Measurements from ENCODE around the gene IL20.

IL20 gene

DNA sequence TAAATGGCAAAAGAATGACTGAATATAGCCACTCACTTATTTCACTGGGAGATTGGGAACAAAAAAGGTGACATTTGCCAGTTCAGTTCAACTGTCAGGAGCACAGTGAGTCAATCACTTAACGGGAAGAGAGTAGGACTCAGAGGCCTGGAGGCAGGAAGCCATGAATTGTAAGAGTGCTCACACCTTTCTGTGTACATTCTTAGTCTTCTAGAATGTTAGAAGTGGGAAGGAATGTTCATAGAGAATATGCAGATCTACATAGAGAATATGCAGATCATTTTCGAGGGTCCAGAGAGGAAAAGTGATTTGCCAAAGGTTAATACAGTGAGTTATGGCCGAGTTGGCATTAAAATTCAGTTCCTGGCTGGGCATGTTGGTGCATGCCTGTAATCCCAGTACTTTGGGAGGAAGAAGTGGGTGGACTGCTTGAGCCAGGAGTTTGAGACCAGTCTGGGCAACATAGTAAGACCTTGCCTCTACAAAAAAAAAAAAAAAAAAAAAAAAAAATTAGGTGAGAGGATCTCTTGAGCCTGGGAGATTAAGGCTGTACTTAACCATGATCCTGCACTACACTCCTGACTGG is 8.3 kb downstream of the IL20 start:
- DNase-seq (ENCODE audit: extremely low read depth in 1 of 2, low read depth in 1 of 2), result no peak

DNA sequence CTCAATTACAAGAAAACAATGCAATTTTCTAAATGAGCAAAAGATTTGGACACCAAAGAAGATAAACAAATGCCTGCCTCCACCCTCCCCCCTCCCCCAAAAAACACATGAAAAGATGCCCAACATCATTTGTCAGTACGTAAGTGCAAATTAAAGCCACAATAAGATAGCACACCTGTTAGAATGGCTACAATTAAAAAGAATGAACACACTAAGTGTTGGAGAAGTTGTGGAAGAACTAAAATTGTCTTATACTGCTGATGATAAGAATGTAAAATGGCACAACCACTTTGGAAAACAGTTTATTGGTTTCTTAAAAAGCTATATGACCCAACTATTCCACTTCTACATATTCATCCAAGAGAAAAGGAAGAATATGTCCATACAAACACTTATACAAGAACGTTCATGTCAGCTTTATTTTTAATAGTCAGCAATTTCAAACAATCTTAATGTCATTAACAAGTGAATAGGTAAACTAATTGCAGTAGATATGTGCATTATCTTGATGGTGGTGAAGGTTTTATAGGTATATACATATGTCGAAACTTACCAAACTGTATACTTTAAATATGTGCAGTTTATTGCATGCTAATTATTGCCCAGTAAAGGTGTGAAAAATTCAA is 10.4 kb downstream of the IL20 start:
- no peak for DNase-seq (ENCODE audit: extremely low read depth in 1 of 2, low read depth in 1 of 2)

DNA sequence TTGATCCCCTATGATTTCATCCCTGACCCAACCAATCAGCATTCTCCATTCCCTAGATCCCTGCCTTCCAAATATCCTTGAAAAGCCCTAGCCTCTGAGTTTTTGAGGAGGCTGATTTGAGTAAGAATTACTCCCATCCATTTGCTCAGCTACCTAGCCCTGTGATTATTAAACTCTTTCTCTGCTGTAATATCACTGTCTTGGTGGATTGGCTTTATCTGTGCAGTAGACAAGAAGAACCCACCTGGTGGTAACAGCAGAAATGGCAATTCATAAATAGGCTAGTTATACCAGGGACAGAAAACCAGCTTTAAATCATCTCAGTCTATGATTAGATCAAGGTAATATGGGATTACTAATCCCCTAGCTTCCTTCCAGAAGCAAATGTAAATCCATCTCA is 13.0 kb downstream of the IL20 start:
- no peak for DNase-seq (ENCODE audit: extremely low read depth in 1 of 2, low read depth in 1 of 2)

DNA sequence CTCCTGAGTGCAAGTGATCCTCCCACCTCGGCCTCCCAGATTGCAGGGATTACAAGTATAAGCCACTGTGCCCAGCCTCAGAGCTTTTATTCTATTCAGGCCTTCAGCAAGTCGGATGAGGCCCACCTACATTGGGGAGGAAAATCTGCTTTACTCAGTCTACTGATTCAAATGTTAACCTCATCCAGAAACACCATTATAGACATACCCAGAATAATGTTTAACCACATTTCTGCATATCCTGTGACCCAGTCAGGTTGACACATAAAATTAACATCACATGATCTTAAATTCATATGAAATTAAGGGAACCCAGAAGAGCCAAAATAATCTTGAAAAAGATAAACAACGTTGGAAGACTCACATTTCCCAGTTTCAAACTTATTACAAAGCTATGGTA is 14.9 kb downstream of the IL20 start:
- no peak for DNase-seq (ENCODE audit: extremely low read depth in 1 of 2, low read depth in 1 of 2)

DNA sequence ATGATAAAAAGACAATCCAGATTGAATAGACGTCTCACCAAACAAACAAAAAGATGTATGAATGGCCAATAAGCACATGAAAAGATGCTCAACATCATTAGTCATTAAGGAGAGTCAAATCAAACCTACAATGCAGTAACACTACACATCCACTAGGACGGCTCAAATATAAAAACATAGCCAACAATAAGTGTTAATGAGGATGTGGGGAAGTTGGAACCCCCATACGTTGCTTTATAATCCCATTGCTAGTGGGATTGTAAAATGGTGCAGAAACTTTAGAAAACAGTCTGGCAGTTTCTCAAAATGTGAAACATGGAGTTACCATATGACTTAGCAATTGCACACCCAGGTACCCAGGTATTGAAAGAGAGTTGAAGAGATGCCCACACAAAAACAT is 17.1 kb downstream of the IL20 start:
- no peak for DNase-seq (ENCODE audit: extremely low read depth in 1 of 2, low read depth in 1 of 2)

DNA sequence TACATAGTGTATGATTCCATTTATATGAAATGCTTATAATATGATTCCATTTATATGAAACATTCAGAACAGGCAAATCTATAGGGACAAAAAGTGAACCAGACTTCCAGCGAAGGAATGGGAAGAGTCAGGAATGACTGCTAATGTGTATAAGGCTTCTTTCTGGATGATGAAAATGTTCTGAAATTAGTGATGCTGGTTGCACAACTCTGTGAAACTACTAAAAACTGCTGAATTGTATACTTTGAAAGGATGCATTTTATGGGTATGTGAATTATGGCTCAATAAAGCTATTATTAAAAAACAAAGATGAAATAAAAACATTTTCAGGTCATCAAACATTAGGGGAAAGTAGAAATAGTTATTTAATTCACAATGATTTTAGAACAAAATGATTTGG is 17.7 kb downstream of the IL20 start:
- no peak for DNase-seq (ENCODE audit: extremely low read depth in 1 of 2, low read depth in 1 of 2)

DNA sequence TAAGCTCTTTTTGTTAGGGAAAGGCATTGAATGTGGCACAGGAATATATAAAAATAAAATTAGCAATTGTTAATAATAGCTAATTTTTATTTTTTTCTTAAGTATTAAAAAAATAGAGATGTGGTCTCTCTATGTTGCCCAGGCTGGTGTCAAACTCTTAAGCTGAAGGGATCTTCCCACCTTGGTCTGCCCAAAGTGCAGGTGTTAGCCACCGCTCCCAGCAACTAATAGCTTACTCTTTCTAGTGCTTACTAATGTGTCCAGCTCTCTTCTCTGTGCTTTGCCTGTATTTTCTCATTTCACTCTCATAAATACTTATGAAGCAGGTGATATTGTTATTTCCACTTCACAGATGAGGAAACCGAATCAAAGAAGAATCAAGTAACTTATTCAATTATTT is 18.5 kb downstream of the IL20 start:
- no peak for DNase-seq (ENCODE audit: extremely low read depth in 1 of 2, low read depth in 1 of 2)

DNA sequence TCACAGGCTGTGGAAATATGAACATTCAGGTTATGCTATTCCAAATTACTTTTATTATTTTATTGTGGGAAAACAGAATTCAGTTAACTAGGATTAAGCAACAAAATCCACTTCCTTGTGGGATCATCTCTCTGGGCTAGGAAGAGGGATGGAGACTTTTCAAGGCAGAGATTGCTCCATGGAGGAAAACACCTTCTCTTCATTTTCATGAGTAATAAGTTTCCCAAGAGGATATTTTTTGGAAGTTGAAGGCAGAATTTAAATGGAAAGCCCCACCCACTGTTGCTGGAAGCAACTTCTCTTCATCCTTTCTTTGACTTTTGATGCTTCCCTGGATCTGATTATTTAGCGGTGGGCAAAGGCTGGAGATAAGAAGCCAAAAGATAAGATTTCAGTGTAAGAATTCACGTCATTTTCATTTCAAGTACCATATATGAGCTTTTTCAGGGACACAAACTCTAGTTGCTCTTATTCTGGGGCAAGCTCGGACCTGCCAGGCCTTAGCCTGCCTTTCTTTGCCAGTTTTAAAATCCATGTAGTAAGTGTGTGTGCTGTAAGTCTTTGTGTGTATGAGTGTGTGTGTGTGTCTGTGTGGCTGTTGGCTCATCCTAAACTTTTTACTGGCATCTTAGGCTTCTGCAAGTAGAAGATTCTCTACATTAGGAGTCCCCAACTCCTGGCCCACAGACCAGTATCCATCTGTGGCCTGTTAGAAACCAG is 20.1 kb downstream of the IL20 start:
- no peak for DNase-seq (ENCODE audit: extremely low read depth in 1 of 2, low read depth in 1 of 2)

DNA sequence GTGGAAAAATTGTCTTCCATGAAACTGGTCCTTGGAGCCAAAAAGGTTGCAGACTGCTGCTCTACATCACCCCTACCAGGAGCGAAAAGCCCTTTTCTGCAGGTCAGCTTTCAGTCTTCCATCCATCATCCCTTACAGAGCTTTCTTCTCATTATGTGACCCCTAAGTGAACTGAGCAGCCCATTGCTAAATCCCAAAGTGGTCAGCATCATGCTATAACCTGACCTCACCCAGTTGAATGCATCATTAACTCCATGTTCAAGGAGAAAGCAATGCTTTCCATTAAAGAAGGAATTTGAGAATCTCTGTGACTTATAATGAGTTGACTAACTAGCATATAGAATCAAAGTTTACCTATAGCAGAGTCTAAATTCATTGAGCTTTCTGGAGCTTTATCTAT is 21.4 kb downstream of the IL20 start:
- DNase-seq (ENCODE audit: extremely low read depth in 1 of 2, low read depth in 1 of 2), result no peak

DNA sequence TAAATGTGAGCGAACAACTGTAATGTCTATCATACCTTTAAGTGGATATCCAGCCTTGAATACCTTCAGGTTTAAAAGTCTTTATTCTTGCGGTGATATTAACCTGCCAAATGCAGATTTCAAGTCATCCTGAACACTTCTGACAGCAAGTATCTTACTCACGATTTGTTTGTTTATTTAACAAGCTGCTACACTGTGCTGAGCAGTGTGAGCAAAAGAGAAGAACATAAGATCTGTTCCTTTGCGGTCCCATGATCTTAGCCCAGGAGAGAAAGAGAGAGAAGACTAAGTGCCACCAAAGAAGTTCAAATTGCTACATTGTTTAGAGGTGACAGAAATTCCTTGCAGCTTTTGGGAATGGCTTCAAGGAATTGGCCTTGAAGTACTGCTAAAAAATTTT is 22.3 kb downstream of the IL20 start:
- DNase-seq (ENCODE audit: extremely low read depth in 1 of 2, low read depth in 1 of 2), result no peak

DNA sequence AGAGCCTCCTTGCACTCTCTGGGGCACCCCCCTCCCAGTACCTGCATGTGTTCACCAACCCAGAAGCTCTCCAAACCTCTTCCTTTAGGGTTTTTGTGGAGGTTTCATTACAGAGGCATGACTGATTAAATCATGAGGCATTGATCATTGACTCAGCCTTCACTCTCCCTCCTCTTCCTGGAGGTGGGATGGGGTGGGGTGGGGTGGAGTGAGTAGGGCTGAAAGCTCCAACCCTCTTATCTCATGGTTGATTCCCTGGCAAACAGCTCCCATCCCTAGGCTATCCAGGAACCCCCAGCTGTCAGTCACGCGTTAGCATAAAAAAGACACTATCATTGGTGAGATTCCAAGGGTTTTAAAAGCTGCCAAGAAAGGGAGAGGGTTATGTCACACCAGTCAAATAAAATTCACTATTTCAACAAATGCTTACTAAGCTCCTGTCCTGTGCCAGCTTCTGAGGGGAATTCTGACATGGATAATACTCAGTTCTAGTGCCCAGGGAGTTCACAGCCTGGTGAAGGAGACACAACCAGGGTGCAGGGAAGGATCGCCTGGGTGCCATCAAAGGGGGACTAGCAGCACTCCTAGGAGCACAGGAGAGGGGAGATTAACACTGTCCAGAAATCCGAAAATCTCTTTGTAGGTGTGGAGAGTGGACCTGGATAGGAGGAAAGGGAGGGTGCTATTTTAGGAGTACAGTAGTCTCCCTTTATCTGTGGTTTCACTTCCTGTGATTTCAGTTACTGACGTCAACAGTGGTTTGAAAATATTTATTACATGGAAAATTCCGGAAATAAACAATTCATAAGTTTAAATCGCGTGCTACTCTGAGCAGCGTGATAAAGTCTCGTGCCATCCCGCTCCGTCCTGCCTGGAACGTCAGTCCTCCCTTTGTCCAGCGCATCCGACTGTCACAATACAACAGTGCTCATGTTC is 25.0 kb downstream of the IL20 start:
- no peak for DNase-seq (ENCODE audit: extremely low read depth in 1 of 2, low read depth in 1 of 2)

DNA sequence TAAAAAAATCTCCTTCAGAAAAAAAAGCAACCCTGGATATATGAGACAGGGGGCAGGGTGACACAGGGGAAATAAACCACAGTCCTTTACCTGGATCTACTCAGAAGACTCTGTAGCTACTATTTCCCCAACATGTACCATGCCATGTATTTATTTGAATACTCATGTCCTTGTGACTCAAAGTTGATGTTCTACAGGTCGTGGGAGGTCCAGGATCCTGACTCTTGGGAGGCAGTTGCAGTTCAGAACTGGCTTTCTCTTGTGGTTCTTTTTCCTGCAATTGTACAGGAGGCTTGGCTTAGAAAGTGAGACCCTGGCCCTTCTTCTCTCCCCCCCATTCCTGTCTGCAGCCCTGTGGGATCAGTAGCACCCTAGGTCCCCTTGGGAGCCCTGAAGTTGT is 26.0 kb downstream of the IL20 start:
- DNase-seq (ENCODE audit: extremely low read depth in 1 of 2, low read depth in 1 of 2), result no peak

DNA sequence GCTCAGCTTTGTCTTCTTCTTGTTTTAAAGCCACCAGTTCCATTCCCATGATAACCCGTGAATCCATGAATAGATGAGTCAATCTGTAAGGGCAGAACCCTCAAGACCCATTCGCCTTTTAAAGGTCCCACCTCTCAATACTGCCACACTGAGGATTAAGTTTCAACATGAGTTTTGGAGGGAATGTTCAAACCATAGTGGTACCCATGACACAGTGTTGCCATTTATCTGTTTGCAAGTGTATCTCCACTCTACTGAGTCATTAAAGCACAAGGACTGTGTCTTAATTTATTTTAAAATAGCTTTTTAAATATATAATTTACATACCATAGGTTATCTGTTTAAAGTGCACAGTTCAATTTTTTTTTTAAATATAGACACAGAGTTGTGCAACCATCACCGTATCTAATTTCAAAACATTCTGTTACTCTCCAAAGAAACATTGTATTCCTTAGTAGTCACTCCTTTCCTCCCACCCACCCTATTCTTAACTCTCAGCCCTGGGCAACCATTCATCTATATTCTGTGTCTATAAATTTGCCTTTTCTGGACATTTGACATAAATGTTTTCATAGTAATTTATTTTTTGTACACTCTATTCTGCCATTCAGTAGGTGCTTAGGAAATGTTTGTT is 27.0 kb downstream of the IL20 start:
- no peak for DNase-seq (ENCODE audit: extremely low read depth in 1 of 2, low read depth in 1 of 2)

DNA sequence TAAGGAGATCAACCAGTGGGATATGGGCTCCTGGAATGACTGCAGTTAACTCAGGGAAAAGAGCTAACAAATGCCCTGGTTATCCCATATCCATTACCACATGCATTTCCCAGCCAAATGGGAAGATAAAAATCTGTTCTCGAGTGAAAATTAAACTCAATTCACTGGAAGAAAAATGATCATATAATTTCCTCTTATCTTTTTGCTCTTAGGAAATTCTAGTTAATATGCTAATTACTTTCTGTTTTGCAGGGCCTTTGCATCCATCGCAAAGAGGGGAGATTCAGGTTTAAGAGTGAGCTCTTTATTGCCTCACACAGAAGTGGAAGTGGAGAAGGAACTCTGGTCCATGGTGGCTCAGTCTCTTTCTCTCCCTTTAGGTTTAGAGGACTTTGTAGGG is 28.0 kb downstream of the IL20 start:
- no peak for DNase-seq (ENCODE audit: extremely low read depth in 1 of 2, low read depth in 1 of 2)

DNA sequence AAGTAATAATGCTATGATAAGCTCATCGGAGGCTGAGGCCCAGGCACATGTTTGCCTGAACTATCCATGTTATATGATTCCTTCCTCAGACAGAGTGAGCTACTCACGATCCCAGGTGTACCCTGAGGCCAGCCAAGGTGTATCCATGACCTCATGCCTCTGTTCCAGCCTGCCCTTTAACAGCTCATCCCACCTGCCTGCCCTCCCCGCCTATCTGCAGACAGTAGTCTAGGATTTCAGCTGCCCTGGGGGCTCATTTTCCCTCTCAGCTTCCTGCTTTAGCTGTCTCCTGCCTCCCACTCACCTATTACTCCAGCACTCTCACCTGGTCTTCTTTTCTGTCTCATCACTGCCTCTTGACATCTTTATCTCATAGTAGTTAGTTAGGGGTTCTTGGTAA is 29.9 kb downstream of the IL20 start:
- no peak for DNase-seq (ENCODE audit: extremely low read depth in 1 of 2, low read depth in 1 of 2)

DNA sequence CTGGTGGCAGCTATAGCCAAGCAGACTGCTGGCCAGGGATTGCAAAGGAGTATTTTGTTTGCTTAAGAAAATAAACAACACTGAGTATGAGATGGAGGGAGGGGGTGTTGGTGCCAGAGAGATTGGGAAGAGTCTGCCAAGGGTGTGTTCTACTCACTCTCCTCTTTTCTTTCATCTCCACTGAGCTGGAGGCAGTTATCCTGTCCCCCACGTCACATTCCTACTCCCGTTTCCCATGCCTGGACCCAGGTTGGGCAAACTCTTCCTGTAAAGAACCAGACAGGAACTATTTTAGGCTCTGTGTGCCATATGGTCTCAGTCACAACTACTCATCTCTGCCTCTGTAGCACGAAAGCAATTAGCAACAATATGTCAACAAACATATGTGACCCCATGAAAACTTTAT is 30.4 kb downstream of the IL20 start:
- DNase-seq (ENCODE audit: extremely low read depth in 1 of 2, low read depth in 1 of 2), result no peak

DNA sequence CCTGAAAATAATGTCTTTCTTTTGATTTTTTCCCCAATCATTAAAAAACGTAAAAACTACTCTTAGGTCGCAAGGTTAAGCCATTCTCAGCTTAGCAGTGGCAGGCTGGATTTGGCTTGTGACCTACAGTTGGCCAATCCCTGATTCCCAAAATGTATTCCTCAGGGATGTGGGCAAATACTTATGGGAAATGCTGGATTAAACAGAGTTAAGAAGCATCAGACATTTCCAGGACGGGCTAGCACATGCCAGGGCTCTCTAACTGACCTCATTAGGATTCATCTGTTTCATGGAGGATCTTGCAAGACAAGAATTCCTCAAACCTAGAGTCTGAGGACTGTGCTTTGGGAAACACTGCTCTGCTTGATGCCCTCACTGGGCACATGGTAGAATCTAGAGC is 30.8 kb downstream of the IL20 start:
- no peak for DNase-seq (ENCODE audit: extremely low read depth in 1 of 2, low read depth in 1 of 2)

DNA sequence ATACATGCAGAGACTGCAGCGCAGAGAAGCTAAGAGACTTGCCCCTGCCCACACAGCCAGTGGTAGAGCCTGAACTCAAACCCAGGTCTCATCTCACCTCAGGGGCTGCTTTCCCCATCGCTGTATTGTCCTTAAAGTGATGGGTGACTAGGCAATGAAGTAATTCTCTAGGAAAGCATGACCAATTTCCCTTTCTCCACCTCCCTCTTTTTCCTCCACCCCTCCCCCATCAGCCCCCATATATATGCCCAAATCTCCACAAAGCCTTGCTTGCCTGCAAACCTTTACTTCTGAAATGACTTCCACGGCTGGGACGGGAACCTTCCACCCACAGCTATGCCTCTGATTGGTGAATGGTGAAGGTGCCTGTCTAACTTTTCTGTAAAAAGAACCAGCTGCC is 31.8 kb downstream of the IL20 start, which contains the start of gene IL24:
IL24 (plus strand) TSS at position 269 of the 400 bp plus-strand sequence. CDS start 390 bp downstream, outside the sequence.
- no peak for DNase-seq (ENCODE audit: extremely low read depth in 1 of 2, low read depth in 1 of 2)

DNA sequence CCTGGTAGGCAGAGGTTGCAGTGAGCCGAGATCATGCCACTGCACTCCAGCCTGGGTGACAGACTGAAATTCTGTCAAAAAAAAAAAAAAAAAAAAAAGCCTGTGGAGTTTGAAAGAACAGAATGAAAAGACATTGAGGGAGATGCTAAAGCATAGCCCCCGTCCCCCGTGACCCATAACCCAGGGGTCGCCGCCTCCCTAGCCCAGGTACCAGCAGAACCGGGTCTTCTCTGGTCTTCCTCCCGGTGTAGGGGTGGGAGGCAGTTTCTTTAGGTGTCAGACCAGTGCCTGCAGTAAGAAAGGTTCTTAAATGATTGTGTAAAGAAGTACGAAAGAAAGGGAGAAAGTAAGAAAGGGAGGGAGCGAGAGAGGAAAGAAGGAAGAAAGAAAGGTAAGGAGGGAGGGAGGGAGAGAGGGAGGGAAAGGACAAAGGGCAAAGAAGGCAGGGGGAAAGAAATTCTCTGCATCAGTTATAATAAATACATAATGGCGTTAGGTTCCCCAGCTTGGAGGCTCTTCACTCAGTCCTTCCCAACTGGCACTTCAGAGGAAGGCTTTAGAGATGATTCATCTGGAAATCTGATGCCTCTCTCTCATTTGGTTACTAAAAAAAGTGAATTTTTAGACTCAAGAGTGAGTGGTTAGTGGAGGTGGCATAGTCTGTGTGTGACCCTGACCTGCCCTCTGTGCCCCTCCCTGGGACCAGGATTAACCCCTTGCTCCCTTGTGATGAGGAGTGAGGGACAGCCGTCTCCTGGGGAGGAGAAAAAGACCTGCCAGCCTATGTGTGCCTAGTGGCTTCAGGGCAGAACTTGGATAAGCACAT is 32.9 kb downstream of the IL20 start:
- DNase-seq (ENCODE audit: extremely low read depth in 1 of 2, low read depth in 1 of 2), result no peak

DNA sequence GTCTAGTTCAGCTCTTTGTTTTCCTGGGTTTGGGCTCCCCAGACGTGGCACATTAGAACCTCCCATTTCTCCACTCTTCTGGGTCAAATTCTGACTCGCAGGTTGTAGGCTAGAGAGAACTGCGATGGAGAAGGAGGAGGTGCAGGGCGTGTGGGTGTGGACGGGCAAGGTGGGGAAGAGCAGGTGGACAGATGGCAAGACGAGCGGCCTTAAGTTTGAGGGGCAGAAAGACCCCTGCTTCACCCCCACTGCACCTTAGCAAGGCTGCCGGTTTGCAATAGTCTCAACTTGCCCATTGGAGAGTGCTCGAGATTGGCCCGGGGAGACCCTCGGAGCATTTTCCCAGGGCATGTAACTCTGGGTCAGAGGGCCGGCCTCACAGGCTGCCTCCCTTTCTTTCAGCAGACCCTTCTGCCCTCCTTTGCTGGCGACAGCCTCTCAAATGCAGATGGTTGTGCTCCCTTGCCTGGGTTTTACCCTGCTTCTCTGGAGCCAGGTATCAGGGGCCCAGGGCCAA is 33.5 kb downstream of the IL20 start:
- no peak for DNase-seq (ENCODE audit: extremely low read depth in 1 of 2, low read depth in 1 of 2)
